T-helper 22 cell (primary cell): Measurements from ENCODE around the gene BTN2A1.
"Not testable (repeated sequence)": the region's sequence is repeated elsewhere in the genome, so short reads cannot be mapped to it uniquely, and the experiment has no call there.

Source experiments
- DNase-seq: peaks from one replicate; pipeline ENCODE4 v3.0.0-alpha.2; 2020; ENCODE audit warnings: low read depth

BTN2A1 gene

DNA sequence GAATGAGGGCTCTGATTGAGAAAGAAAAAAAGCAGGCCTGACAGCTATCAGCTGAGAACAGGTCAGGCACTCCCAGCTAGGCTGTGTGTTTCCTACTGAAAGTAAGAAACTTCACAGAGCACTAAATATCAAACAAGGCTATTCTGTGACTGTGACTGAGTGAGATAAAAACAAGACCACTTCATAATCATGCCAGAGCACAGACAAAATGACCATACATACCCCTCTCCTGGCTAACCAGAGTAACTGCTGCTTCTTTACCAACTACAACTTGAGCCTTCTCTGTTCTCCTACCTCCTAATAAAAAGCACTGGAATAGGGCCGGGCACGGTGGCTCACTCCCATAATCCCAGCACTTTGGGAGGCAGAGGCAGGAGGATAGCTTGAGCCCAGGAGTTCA lies 35.5 kb downstream of the BTN2A1 start:
- DNase-seq = no peak

DNA sequence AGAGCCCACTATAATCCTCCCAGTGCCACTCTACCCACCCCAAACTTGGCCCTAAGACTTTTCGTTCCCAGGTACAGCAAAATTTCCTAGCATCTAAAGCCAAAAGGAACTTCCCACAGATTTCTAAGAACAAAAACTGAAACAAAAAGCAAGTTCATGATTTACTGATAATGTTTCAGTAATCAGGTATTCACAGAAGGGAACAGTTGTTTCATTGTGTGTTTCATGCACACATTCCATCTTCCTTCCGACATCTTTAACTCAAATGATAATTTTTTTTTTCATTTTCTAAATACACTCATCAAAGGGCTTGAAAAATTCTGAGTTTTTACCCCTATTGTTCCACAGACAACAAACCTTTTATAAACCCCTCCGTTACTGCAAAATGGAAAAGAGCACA lies 36.4 kb downstream of the BTN2A1 start:
- DNase-seq = no peak

DNA sequence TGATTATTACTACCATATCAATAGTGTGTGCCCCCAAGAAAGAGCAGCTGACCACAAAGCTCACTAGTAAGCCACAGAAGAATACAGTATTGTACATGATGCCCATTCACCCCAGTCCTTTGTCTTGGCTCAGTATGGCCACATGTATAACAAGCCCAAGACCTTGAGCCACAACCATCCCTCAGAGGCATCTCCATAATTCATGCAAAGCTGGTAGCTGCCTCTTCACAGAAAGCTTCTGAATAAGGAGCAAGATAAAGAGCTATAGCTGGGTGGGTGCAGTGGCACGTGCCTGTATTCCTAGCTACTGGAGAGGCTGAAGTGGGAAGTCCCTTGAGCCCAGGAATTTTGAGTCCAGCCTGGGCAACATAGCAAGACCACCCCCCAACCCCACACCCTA lies 37.5 kb downstream of the BTN2A1 start:
- DNase-seq = no peak

DNA sequence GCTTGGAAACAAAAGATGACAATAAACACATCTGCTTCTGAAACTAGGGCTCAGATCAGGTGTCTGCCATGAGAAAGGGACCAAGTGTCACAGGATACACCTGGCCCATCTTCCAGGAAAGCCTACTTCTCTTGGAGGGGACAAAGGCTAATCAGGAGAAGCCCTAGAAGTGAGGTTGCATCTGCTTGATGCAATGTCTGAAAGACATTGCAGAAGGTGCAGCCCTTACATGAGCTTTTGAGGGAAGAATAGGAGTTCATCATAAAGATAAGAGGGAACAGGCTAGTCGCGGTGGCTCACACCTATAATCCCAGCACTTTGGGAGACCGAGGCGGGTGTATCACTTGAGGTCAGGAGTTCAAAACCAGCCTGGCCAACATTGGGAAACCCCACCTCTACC lies 39.9 kb downstream of the BTN2A1 start:
- DNase-seq = no peak

DNA sequence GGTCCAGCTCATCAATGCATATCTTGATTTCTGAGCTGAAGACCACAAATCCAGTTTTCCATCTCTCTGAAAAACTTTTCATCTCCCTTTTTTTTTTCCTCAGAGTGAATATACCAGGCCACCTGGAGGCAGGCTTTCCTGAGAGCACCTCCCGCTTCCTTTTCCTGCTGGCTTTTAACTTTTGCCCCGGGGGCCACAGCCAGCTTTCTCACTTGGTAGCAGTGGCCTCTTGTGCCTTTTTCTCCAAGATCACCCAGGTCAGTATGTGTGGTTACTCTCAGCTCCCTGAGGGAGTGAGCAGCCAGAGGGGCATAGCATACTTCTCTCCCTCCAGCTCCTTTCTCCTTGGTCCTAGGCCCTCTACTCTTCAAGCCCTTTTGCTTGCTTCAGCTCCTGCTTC lies 42.3 kb downstream of the BTN2A1 start, which contains the start of gene BTN1A1:
TSS of gene BTN1A1 (plus strand) at position 202 of the 400 bp plus-strand sequence. CDS start 984 bp downstream, outside the sequence.
- DNase-seq = no peak

DNA sequence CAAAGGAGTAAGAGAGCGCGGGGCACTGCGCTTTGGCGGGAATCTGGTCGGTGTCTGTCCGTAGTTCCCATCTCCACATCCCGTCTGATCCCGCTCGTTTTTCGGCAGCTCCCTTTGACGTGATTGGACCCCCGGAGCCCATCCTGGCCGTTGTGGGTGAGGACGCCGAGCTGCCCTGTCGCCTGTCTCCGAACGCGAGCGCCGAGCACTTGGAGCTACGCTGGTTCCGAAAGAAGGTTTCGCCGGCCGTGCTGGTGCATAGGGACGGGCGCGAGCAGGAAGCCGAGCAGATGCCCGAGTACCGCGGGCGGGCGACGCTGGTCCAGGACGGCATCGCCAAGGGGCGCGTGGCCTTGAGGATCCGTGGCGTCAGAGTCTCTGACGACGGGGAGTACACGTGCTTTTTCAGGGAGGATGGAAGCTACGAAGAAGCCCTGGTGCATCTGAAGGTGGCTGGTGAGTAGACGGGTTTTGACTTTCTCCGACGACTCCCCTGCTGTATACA lies 43.8 kb downstream of the BTN2A1 start:
- DNase-seq = no peak

DNA sequence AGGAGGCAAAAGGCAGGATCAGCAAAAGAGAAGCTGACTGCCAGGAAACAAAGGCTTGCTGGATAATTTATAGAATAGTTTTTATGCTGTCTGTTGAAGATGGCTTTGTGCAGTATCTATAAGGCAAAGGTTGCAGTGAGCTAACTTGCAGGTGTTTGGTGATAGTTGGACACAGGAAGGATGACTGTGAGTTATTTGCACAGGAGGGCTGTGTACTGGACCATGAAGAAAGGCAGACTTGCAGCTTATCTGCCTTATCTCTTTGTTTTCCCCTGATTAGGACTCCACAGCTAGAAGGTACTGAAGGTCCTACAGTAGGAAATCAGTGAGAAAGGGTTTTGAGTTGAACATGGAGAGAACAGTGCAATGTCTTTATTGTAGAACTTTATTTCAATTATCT lies 44.4 kb downstream of the BTN2A1 start:
- no peak for DNase-seq

DNA sequence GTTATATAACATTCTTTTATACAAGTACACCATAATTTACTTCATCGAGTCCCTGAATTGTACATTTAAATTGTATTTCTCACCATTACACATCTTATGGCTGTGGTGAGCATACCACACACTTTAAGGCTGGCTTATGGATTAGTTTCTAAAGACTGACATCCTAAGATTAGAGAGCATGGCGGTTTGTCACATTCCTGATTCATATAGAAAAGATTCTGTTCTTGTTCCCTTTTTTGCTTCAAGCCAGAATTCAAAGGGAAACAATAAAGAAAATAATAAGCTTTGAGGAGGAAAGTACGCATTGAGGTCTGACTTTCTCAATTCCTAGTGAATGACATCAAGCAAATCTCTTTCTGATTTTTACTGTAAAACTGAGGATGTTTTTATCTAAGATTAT lies 44.9 kb downstream of the BTN2A1 start:
- no peak for DNase-seq

DNA sequence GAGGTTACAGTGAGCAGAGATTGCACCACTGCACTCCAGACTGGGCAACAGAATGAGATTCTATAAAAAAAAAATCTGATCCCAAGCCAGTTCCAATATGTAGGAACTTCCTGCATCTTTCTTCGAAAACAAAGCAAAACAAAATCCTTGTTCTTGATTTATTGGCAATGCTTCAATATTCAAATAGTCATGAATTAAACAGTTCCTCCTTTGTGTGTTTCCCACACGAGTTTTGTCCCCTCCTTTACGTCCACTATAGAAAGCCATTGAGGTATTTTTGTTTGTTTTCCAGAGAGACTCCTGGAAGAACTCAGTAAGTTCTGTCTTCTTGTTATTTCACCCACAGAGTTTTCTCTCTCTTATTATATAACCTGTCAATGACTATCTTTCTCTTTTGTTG lies 49.9 kb downstream of the BTN2A1 start:
- DNase-seq = no peak

DNA sequence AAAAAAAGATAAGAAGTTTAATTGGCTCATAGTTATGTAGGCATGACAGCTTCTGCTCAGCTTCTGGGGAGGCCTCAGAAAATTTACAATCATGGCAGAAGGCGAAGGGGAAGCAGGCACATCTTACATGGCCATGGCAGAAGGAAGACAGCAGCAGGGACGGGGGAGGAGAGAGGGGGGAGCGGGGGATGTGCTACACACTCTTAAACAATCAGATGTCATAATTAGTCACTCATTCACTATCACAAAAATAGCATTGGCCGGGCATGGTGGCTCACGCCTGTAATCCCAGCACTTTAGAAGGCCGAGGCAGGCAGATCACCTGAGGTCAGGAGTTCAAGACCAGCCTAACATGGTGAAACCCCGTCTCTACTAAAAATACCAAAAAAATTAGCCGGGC lies 53.3 kb downstream of the BTN2A1 start:
- DNase-seq = not testable (repeated sequence)

DNA sequence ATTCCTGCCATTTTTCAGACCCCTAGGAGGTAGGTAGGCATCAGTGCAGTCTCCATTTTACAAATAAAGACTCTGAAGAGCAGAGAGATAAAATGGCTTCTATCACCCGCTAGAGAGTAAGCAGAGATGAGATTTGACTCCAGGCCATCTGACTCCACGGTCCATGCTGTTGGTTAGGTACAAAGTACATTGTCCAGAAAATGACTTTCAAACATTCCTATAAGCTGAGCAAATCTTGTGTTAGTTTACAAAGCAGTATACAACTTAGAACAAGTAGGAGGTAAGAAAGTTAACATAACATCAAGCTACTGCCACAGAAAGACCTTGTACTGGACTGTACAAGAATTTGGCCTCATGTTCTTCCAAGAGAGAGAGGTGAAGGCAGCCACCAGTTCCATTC lies 57.2 kb downstream of the BTN2A1 start:
- no peak for DNase-seq

DNA sequence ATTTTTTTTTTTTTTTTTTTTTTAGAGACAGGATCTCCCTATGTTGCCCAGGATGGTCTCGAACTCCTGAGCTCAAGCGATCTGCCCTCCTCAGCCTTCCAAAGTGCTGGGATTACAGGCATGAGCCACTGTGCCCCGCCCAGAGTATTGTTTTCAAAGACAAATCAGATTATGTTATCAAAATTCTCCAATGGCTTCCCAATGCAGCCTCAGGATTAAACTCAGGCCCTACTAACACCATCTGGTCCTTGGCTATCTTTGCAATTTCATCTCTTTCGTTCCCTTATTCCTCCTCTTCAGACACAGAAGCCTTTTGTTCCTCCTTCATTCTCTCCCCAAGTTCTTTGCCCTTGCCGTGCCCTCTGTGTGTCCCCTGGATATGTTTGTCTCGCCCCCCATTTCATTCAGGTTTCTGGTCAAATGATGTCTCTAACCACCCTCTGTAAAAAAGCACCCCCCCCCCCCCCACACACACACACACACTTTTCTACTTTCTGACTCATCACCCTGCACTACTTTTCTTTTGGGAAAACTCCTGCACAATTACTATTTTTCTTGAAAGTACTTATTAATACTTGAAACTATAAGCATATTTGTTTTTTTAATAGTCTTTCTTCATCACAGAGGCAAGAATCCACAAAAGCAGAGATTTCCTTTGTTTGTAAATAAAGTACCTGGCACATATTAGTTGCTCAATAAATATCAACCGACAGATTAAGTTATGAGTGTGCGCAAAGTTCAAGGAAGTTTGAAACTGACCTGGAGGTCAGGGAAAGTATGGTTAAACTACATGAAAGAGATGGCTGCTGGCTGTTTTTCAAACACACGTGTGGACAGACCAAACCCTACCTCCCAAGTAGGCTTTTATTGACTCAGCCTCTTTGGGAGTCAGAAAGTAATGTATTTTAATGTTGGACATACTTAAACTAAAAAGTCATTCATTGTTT lies 59.0 kb downstream of the BTN2A1 start:
- no peak for DNase-seq
